PC-9 (cell line): Measurements from ENCODE around the gene CALR3. TPM values are rescaled to one million over a fixed set of nuclear protein-coding genes. Genes with fewer than 3 reads are reported as not detected.

ENCODE experiments used
- BruUV-seq: library from RNA; stranded (reverse); fragments of 400-500 nt; replicated peaks from 2 replicates; lab custom pipeline; 2021; lab: Mats Ljungman, UMichigan
- CTCF ChIA-PET: fragments of 300-600 bp; sonication (Branson Sonifier 250); formaldehyde crosslinking; loops from one replicate; lab custom pipeline; 2022; ENCODE audit warnings: antibody characterized with exemption; lab: Charles Lee
- POLR2A ChIA-PET: fragments of 300-600 bp; sonication (Branson Sonifier 250); formaldehyde crosslinking; loops from one replicate; lab custom pipeline; 2022; ENCODE audit warnings: antibody characterized with exemption; ENCODE audit not compliant: unreplicated experiment; lab: Charles Lee
- DNase-seq, 2 experiments: peaks; one replicate each; pipeline versions ENCODE4 v3.0.0 to v3.0.0-alpha.2; 2015 to 2022; ENCODE audit warnings: mixed read lengths in 1 of 2
- H2AFZ ChIP-seq: fragments of 200-600 bp; sonication (generic); 2 replicates; pipeline ENCODE4 v1.8.1; 2017; ENCODE audit warnings: antibody characterized with exemption
- H3F3A ChIP-seq: fragments of 200-600 bp; sonication (generic); 2 replicates; pipeline ENCODE4 v1.8.1; 2017; ENCODE audit warnings: antibody characterized with exemption, mild to moderate bottlenecking, low read depth; ENCODE audit not compliant: insufficient read depth
- H3K27ac ChIP-seq: fragments of 200-600 bp; sonication (generic); 2 replicates; pipeline ENCODE4 v1.6.1; 2016; ENCODE audit warnings: mixed run types
- H3K27me3 ChIP-seq: fragments of 200-600 bp; sonication (generic); 2 replicates; pipeline ENCODE4 v1.6.1; 2016; ENCODE audit warnings: low read depth, mixed run types; ENCODE audit not compliant: insufficient read depth
- H3K36me3 ChIP-seq: fragments of 200-600 bp; sonication (generic); 2 replicates; pipeline ENCODE4 v1.6.1; 2016; ENCODE audit warnings: low read depth, mixed run types
- H3K4me1 ChIP-seq: fragments of 200-600 bp; sonication (generic); replicated peaks from 2 replicates; pipeline ENCODE4 v1.6.1; 2016; ENCODE audit warnings: mixed run types; ENCODE audit not compliant: insufficient read depth
- H3K4me2 ChIP-seq: fragments of 200-600 bp; sonication (generic); 2 replicates; pipeline ENCODE4 v1.6.1; 2017; ENCODE audit warnings: mixed run types
- H3K4me3 ChIP-seq: fragments of 200-600 bp; sonication (generic); 2 replicates; pipeline ENCODE4 v1.6.1; 2016; ENCODE audit warnings: mixed run types
- H3K79me2 ChIP-seq: fragments of 200-600 bp; sonication (generic); 2 replicates; pipeline ENCODE4 v1.6.1; 2017; ENCODE audit warnings: low read depth, mixed run types
- H3K9me2 ChIP-seq: fragments of 200-600 bp; sonication (generic); 2 replicates; pipeline ENCODE4 v1.8.1; 2017; ENCODE audit warnings: mild to moderate bottlenecking; ENCODE audit not compliant: insufficient read depth
- H3K9me3 ChIP-seq: fragments of 200-600 bp; sonication (generic); 2 replicates; pipeline ENCODE4 v1.8.1; 2016; ENCODE audit warnings: low read depth; ENCODE audit not compliant: insufficient read depth
- H4K20me1 ChIP-seq: fragments of 200-600 bp; sonication (generic); 2 replicates; pipeline ENCODE4 v1.8.1; 2017; ENCODE audit not compliant: insufficient read depth
- CTCF ChIP-seq: fragments of 200-600 bp; sonication (generic); conservative IDR thresholded peaks from 2 replicates; pipeline ENCODE4 v1.6.1; 2017; ENCODE audit warnings: mixed run types, antibody characterized with exemption, mild to moderate bottlenecking, moderate library complexity
- EZH2 ChIP-seq: fragments of 200-600 bp; sonication (generic); IDR thresholded peaks from 2 replicates; pipeline ENCODE4 v1.8.0; 2017; ENCODE audit warnings: antibody characterized with exemption, low read depth
- intact Hi-C: fragments of 100-400 bp; cut with micrococcal nuclease; formaldehyde crosslinking; loops from one replicate; pipeline ENCODE4 v1.10.0; 2022; ENCODE audit not compliant: unreplicated experiment
- total RNA-seq: library from RNA; stranded (reverse); gene quantifications from 2 replicates; pipeline ENCODE4 v1.2.3, GENCODE V29; 2021

The CALR3 gene
- total RNA-seq, 1 experiment from 2014 or later: not detected

GRCh38 chr19:16436780-16437332, 59.1 kb downstream of the CALR3 start:
- no peak overlapping the region for H3K27ac ChIP-seq
- H3K79me2 ChIP-seq: no peaks in the 10 kb centered on the region
- ChIA-PET POLR2A (no interaction called here), CTCF (no interaction called here)
- peaks cover 21% of the 10 kb centered on the region for H3K36me3 ChIP-seq
- intact Hi-C loops: no loop called here
- no peaks in the 10 kb centered on the region; the same call in 1 of the 2 replicates for H4K20me1 ChIP-seq
- DNase-seq: no peak
- no peaks in the 10 kb centered on the region for H3K9me2 ChIP-seq
- H3K9me3 ChIP-seq: no peaks in the 10 kb centered on the region
- H3K4me3 ChIP-seq: no peak overlapping the region
- H3K4me1 ChIP-seq: no peaks in the 10 kb centered on the region
- no TSS peak for BruUV-seq
- H3F3A ChIP-seq: peaks cover 6% of the 10 kb centered on the region; the same call in 1 of the 2 replicates
- TF ChIP-seq CTCF (no peak), EZH2 (no peak)
- no peak overlapping the region for H2AFZ ChIP-seq
- H3K27me3 ChIP-seq: no peaks in the 10 kb centered on the region
- no peak overlapping the region for H3K4me2 ChIP-seq

DNA sequence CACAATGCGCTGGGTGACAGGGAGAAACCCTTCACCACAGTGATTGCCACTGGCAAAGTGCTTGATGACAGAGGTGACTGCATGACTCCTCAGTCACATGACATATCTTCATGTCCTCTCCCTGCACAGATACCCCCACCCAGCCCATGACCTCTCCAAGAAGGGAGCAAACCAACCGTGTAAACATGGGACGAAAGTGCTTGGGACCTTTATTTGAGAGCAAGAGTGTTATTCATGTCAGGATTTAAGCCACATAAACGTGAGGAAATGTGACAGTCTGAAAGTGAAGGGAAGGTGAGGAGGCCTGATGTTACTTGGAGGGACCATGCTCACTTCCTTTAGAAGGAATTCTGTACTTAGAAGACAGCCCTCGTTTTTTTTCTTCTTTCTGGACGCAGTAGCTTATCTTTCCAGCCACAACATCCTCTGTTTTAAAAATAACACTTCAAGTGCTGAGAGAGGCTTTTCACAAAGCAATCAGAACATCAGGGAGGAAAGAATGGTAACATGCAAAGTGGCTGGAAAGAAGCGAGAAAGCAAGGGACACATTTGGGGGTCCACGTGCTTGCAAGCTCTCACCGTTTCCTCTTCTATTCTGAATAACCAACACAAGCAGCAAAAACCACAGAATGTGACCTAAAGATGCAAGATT, 59.8 kb downstream of the CALR3 start:
- no peak overlapping the region for H3K4me2 ChIP-seq
- no TSS peak for BruUV-seq
- intact Hi-C loops: no loop called here

DNA sequence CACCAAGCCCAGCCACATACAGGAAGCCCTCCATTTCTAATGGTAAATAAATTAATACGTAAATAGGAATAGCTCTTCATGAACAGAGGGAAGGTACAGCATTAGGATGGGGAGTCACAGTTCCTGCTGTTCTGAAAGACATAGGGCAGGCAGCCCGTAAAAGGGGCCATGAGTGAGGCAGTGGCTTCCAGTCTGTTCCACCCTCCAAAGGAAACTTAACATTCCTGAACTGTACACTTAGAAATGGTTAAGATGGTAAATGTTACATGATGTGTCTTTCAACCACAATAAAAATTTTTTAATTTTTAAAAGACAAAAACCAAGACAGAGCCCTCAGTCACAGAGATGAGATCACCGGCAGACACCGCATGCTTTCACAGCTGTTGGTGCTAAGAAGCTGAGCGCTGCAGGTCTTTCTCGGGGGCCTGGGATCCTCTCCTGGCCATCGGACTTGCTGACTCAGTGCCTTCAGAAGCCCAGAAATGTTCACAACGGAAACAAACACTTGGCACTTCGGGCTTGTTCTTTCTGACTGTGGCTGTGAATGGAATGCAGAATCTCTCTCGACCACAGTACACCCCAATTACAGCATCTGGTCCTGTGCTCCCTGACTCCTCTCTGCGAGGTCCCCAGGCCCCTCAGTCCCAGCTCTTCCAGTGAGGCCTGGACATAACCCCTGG, 60.6 kb downstream of the CALR3 start:
- POLR2A ChIA-PET: no interaction called here
- H3K27ac ChIP-seq: no peak overlapping the region
- intact Hi-C loops: no loop called here

More for the DNA sequence above, 59.8 kb downstream of the CALR3 start:
- ChIA-PET CTCF (no interaction called here), POLR2A (no interaction called here)
- H3K79me2 ChIP-seq: no peaks in the 10 kb centered on the region
- H3K4me1 ChIP-seq: no peaks in the 10 kb centered on the region
- no peak overlapping the region for H3K27ac ChIP-seq
- peaks cover 6% of the 10 kb centered on the region; the same call in 1 of the 2 replicates for H3F3A ChIP-seq
- no peak for DNase-seq
- no peaks in the 10 kb centered on the region for H4K20me1 ChIP-seq
- no peaks in the 10 kb centered on the region for H3K9me3 ChIP-seq
- TF ChIP-seq CTCF (no peak), EZH2 (no peak)
- no peaks in the 10 kb centered on the region for H3K27me3 ChIP-seq
- H3K9me2 ChIP-seq: no peaks in the 10 kb centered on the region
- H3K4me3 ChIP-seq: no peak overlapping the region
- H3K36me3 ChIP-seq: peaks cover 21% of the 10 kb centered on the region
- no peak overlapping the region for H2AFZ ChIP-seq

More for the DNA sequence above, 60.6 kb downstream of the CALR3 start:
- Histone ChIP-seq H3K4me3 (no peak overlapping the region), H4K20me1 (no peaks in the 10 kb centered on the region), H3K4me2 (no peak overlapping the region), H3K27me3 (no peaks in the 10 kb centered on the region), H3K79me2 (no peaks in the 10 kb centered on the region), H3K36me3 (peaks cover 21% of the 10 kb centered on the region), H2AFZ (no peak overlapping the region), H3K9me2 (no peaks in the 10 kb centered on the region), H3K4me1 (no peaks in the 10 kb centered on the region), H3F3A (peaks cover 6% of the 10 kb centered on the region; the same call in 1 of the 2 replicates), H3K9me3 (no peaks in the 10 kb centered on the region)
- DNase-seq: no peak
- BruUV-seq: no TSS peak
- no peak for TF ChIP-seq EZH2
- no peak for TF ChIP-seq CTCF
- CTCF ChIA-PET: no interaction called here
